NB4 (cell line): ENCODE results near the gene PPP1R14C.

Source experiments
- DNase-seq: peaks from one replicate; pipeline ENCODE4 v3.0.0; 2010; ENCODE audit warnings: low read depth
- H3K4me3 ChIP-seq: one replicate; pipeline ENCODE4 v1.5.1; 2011; ENCODE audit warnings: mild to moderate bottlenecking, low read depth, low read length, moderate library complexity
- MYC ChIP-seq: IDR thresholded peaks from 2 replicates; pipeline ENCODE4 v1.6.1; 2011; ENCODE audit warnings: low read depth, low read length
- POLR2A ChIP-seq: IDR thresholded peaks from 2 replicates; pipeline ENCODE4 v1.6.1; 2011; ENCODE audit warnings: mild to moderate bottlenecking; ENCODE audit not compliant: insufficient read length; ENCODE audit errors: extremely low read depth
- TF ChIP-seq, protein P1 (sequence below): IDR thresholded peaks from one replicate; pipeline ENCODE4 v1.5.1; 2012; ENCODE audit warnings: low read depth, low read length
- TF ChIP-seq, protein P2 (sequence below): IDR thresholded peaks from 2 replicates; pipeline ENCODE4 v1.6.1; 2011; ENCODE audit warnings: low read depth, low read length

PPP1R14C gene

DNA sequence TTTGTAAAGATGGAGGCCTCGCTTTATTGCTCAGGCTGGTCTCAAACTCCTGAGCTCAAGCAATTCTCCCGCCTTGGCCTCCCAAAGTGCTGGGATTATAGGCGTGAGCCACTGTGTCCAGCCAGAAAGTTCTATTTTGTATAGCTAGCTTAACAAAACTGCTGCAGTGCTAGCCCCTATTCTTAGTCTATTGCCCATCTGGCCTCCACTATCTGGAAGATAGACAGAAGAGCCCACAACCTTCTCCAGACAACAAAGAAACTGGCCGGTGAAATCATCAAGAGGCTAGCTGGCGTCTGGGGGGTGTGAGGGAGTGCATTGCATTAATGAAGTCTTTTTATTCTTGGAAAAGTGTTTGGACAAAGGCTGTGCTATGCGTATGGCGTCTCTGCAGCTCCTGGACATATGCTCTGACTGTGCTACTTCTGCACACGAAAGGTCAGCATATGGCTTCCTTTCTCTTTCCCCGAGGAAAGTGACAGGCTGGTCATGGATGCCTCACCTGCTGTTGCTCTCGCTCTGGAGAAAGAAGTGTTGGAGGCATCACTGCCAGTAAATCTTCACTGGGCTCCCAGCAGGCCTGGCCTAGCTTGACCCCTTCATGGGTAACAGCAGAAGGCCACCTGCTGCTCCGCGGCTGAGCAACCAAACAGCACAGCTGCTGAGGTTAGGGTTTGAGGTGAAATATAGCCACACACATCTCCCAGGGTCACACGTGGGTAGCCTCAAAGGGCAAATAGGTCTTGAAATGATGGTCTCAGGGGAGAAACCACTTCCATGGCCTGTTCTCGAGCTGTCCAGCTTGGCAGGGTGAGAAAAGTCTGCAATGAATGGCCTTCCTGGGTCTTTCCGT lies 130.8 kb downstream of the PPP1R14C start:
- TF ChIP-seq, protein P1, sequence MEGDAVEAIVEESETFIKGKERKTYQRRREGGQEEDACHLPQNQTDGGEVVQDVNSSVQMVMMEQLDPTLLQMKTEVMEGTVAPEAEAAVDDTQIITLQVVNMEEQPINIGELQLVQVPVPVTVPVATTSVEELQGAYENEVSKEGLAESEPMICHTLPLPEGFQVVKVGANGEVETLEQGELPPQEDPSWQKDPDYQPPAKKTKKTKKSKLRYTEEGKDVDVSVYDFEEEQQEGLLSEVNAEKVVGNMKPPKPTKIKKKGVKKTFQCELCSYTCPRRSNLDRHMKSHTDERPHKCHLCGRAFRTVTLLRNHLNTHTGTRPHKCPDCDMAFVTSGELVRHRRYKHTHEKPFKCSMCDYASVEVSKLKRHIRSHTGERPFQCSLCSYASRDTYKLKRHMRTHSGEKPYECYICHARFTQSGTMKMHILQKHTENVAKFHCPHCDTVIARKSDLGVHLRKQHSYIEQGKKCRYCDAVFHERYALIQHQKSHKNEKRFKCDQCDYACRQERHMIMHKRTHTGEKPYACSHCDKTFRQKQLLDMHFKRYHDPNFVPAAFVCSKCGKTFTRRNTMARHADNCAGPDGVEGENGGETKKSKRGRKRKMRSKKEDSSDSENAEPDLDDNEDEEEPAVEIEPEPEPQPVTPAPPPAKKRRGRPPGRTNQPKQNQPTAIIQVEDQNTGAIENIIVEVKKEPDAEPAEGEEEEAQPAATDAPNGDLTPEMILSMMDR = no peak
- TF ChIP-seq MYC (no peak), POLR2A (no peak)
- TF ChIP-seq, protein P2, sequence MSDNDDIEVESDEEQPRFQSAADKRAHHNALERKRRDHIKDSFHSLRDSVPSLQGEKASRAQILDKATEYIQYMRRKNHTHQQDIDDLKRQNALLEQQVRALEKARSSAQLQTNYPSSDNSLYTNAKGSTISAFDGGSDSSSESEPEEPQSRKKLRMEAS = no peak
- no peak overlapping the region for H3K4me3 ChIP-seq
- DNase-seq = peak; percentile 27

DNA sequence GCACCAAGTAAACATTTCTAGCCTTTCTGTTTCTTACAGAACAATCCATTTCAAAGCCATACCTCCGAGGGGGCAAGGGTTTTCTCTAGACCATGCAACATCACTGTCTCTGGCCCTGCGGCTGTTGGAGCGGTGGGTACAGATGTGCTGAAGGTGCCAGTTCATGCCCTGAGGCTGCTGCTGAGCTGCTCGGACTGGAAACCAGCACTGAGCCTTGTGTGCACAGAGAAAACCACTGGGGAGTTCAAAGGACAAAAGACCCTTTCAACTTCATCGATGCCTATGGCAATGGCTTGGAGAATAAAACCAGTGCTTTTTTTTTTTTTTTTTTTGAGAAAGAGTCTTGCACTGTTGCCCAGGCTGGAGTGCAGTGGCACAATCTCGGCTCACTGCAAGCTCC lies 132.6 kb downstream of the PPP1R14C start:
- H3K4me3 ChIP-seq = no peak overlapping the region
- DNase-seq = no peak
- TF ChIP-seq POLR2A = no peak
- TF ChIP-seq, protein P1 = no peak
- TF ChIP-seq, protein P2 = no peak
- TF ChIP-seq MYC = no peak

DNA sequence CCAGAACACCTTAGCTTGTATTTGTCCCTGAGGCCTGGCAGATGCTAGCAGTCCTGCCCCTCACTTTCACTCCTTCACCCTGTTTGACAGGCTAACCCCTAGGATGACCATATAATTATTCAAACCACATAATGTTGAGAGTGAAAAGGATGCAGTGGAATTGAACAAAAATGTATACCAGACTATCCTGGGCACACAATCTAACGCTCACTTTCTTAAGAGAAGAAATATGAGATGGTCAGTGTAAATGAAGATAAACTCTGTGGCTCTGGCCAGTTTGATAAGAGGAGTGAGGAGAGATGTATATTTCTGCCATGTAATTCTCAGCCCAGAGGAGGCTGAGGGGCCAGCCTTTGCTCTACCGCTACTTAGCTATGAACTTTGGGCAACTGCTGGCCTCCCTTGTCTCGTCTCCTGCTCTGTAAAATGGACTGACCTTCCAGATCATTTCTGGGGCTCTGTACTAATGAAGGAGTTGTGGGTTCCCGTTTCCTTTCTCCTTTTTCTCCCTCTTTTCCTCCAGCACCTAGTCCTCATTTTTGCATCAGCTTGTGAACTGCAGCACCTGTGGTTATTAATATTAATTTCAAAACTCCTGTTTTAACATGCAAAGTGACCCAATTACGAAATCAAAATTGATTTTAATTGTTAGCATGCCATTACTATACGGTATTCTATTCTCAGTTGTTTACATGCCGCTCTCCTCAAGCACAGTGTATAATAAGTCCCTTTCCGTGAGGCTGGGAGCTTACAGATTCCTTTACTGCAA lies 133.5 kb downstream of the PPP1R14C start:
- DNase-seq = no peak
- TF ChIP-seq POLR2A (no peak), MYC (no peak)
- TF ChIP-seq, protein P2 = no peak
- TF ChIP-seq, protein P1 = no peak
- H3K4me3 ChIP-seq = no peak overlapping the region

DNA sequence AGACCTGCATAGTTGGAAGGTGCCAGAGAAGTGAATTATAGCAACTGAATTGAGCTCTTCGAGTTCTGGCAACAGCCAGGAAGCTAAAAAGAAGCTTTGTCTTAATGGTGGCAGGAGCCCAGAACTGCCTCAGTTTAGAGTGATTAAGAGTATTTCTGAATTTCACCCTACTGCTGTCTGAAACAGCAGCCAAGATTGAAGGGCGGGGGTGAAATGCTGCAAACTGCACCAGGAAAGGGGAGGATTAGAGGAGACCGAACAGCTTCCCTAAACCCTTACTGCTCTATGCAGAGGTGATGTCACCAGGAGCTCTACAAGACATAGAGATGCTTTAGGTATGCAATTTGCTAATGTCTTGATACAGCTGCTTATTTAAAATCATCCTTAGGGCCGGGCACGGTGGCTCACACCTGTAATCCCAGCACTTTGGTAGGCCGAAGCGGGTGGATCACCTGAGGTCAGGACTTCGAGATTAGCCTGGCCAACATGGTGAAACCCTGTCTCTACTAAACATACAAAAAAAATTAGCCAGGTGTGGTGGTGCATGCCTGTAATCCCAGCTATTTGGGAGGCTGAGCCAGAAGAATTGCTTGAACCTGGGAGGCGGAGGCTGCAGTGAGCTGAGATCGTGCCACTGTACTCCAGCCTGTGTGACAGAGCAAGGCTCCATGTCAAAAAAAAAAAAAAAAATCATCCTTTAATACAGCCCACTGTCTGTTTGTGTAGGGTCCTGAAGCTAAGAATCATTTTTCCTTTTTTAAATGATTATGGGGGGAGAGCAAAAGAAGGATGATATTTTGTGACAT lies 134.3 kb downstream of the PPP1R14C start:
- no peak overlapping the region for H3K4me3 ChIP-seq
- TF ChIP-seq, protein P1 = no peak
- TF ChIP-seq, protein P2 = no peak
- TF ChIP-seq POLR2A (no peak), MYC (no peak)
- DNase-seq = no peak

DNA sequence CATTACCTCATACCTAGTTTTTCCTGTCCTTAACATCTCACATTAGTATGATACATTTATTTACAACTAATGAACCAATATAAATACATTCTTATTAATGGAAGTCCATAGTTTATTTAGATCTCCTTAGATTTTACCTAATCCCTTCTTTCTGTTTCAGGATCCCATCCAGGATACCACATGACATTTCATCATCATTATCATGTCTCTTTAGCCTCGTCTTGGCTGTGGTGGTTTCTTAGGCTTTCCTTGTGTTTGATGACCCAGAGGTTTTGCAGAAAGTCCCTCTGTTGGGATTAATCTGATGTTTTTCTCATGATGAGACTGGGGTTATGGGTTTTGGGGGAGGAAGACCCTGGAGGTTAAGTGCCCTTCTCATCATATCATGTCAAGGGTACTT lies 136.7 kb downstream of the PPP1R14C start:
- TF ChIP-seq, protein P1 = no peak
- TF ChIP-seq MYC = no peak
- no peak for TF ChIP-seq POLR2A
- TF ChIP-seq, protein P2 = no peak
- H3K4me3 ChIP-seq = no peak overlapping the region
- no peak for DNase-seq
